HEK293 (cell line): ENCODE results near the gene DNAJA3.

Experiments
- CTCF ChIA-PET: fragments of 350-600 bp; formaldehyde crosslinking; extraction: SDS; loops from one replicate; lab custom pipeline; 2021; ENCODE audit warnings: antibody characterized with exemption; lab: Yijun Ruan, JAX
- POLR2A ChIA-PET: fragments of 300-600 bp; formaldehyde crosslinking; extraction: SDS; loops from one replicate; lab custom pipeline; 2020; ENCODE audit warnings: antibody characterized with exemption, inconsistent platforms; lab: Yijun Ruan, JAX
- H3K27ac ChIP-seq: fragments of 200-500 bp; sonication (Bioruptor generic); 2 replicates; pipeline ENCODE4 v1.5.1; 2014; ENCODE audit warnings: low read depth, low read length, control low read depth, inconsistent platforms; ENCODE audit errors: extremely low read depth
- H3K36me3 ChIP-seq, 2 experiments: fragments of 200-500 bp in 1 of 2; sonication (Bioruptor generic) in 1 of 2; 1 replicate in 1 of 2; 2 replicates in 1 of 2; pipeline ENCODE4 v1.5.1; 2014 to 2017; ENCODE audit warnings: inconsistent platforms in 2 of 2, low read length in 2 of 2; ENCODE audit not compliant: control insufficient read depth in 2 of 2, insufficient read depth in 1 of 2
- H3K4me1 ChIP-seq: fragments of 200-500 bp; sonication (Bioruptor generic); 2 replicates; pipeline ENCODE4 v1.5.1; 2014; ENCODE audit warnings: mild to moderate bottlenecking, low read length, inconsistent platforms; ENCODE audit not compliant: control insufficient read depth, insufficient read depth
- H3K4me3 ChIP-seq: 2 replicates; pipeline ENCODE4 v1.5.1; 2011; ENCODE audit warnings: low read depth, mild to moderate bottlenecking, control low read depth, low read length, moderate library complexity
- H3K9me3 ChIP-seq: fragments of 200-500 bp; sonication (Bioruptor generic); 2 replicates; pipeline ENCODE4 v1.5.1; 2014; ENCODE audit warnings: low read depth, low read length, inconsistent platforms; ENCODE audit not compliant: control insufficient read depth, insufficient read depth
- PRDM10 ChIP-seq: fragments of 450-650 bp; formaldehyde crosslinking; IDR thresholded peaks from 2 replicates; pipeline ENCODE4 v1.5.1; 2016; ENCODE audit warnings: missing biosample characterization, missing genetic modification characterization
- PRDM6 ChIP-seq: fragments of 450-650 bp; formaldehyde crosslinking; IDR thresholded peaks from 2 replicates; pipeline ENCODE4 v1.5.1; 2017; ENCODE audit warnings: missing biosample characterization, missing genetic modification characterization
- SP3 ChIP-seq: fragments of 450-650 bp; formaldehyde crosslinking; IDR thresholded peaks from 2 replicates; pipeline ENCODE4 v1.5.1; 2016; ENCODE audit warnings: missing biosample characterization, missing genetic modification characterization
- YY1 ChIP-seq: fragments of 450-650 bp; formaldehyde crosslinking; IDR thresholded peaks from 2 replicates; pipeline ENCODE4 v1.5.1; 2018; ENCODE audit warnings: missing biosample characterization, missing genetic modification characterization
- ZBTB6 ChIP-seq: fragments of 450-650 bp; formaldehyde crosslinking; IDR thresholded peaks from 2 replicates; pipeline ENCODE4 v1.5.1; 2017; ENCODE audit warnings: missing biosample characterization, missing genetic modification characterization
- ZNF184 ChIP-seq: fragments of 450-650 bp; IDR thresholded peaks from 2 replicates; pipeline ENCODE4 v1.5.1; 2018; ENCODE audit warnings: missing biosample characterization, mild to moderate bottlenecking, missing genetic modification characterization
- ZNF266 ChIP-seq: fragments of 450-650 bp; formaldehyde crosslinking; IDR thresholded peaks from 2 replicates; pipeline ENCODE4 v1.5.1; 2016; ENCODE audit warnings: missing biosample characterization, missing genetic modification characterization, low read depth
- ZNF394 ChIP-seq: fragments of 450-650 bp; formaldehyde crosslinking; IDR thresholded peaks from 2 replicates; pipeline ENCODE4 v1.5.1; 2016; ENCODE audit warnings: missing biosample characterization, missing genetic modification characterization, mild to moderate bottlenecking, moderate library complexity, borderline replicate concordance
- ZNF398 ChIP-seq: fragments of 450-650 bp; formaldehyde crosslinking; IDR thresholded peaks from 2 replicates; pipeline ENCODE4 v1.5.1; 2017; ENCODE audit warnings: missing biosample characterization, missing genetic modification characterization
- ZNF416 ChIP-seq: fragments of 450-650 bp; formaldehyde crosslinking; IDR thresholded peaks from 2 replicates; pipeline ENCODE4 v1.5.1; 2016; ENCODE audit warnings: missing biosample characterization, missing genetic modification characterization
- ZNF514 ChIP-seq: fragments of 450-650 bp; formaldehyde crosslinking; IDR thresholded peaks from 2 replicates; pipeline ENCODE4 v1.5.1; 2016; ENCODE audit warnings: missing biosample characterization, missing genetic modification characterization
- ZNF580 ChIP-seq: fragments of 450-650 bp; formaldehyde crosslinking; IDR thresholded peaks from 2 replicates; pipeline ENCODE4 v1.5.1; 2016; ENCODE audit warnings: missing biosample characterization, missing genetic modification characterization
- ZNF596 ChIP-seq: fragments of 450-650 bp; IDR thresholded peaks from 2 replicates; pipeline ENCODE4 v1.5.0; 2018; ENCODE audit warnings: missing biosample characterization, mild to moderate bottlenecking, missing genetic modification characterization, moderate library complexity
- ZNF600 ChIP-seq: fragments of 450-650 bp; formaldehyde crosslinking; IDR thresholded peaks from 2 replicates; pipeline ENCODE4 v1.5.1; 2016; ENCODE audit warnings: missing biosample characterization, missing genetic modification characterization
- ZNF629 ChIP-seq: fragments of 450-650 bp; formaldehyde crosslinking; IDR thresholded peaks from 2 replicates; pipeline ENCODE4 v1.5.1; 2017; ENCODE audit warnings: missing biosample characterization, missing genetic modification characterization
- ZSCAN16 ChIP-seq: fragments of 450-650 bp; formaldehyde crosslinking; IDR thresholded peaks from 2 replicates; pipeline ENCODE4 v1.5.1; 2016; ENCODE audit warnings: missing biosample characterization, missing genetic modification characterization
- ZSCAN18 ChIP-seq: fragments of 450-650 bp; formaldehyde crosslinking; IDR thresholded peaks from 2 replicates; pipeline ENCODE4 v1.5.1; 2016; ENCODE audit warnings: missing biosample characterization, missing genetic modification characterization

DNAJA3 gene

GRCh38 chr16:4408323-4408690, 17.4 kb upstream of the DNAJA3 start:
- CTCF ChIA-PET = interaction anchor here (0.6 to 1.3 kb wide), 2 partner anchors 49 to 69 kb away, joined by 3 to 4 read pairs; no protein-coding TSS in a partner anchor
- Histone ChIP-seq H3K27ac (no peak overlapping the region), H3K4me1 (no peaks in the 10 kb centered on the region; the same call in 1 of the 2 replicates), H3K4me3 (no peak overlapping the region), H3K9me3 (no peaks in the 10 kb centered on the region), H3K36me3 (peaks cover 5 to 80% of the 10 kb centered on the region in 2 experiments; a peak in 2 of 3 replicates)
- no peak for TF ChIP-seq ZNF600 (tag by site-specific recombination)
- no peak for TF ChIP-seq ZBTB6 (tag by site-specific recombination)
- no peak for TF ChIP-seq ZNF416 (tag by site-specific recombination)
- TF ChIP-seq ZNF184 (tag by site-specific recombination) = no peak
- no peak for TF ChIP-seq YY1
- TF ChIP-seq SP3 (tag by site-specific recombination) = no peak
- no peak for TF ChIP-seq ZSCAN16 (tag by site-specific recombination)
- TF ChIP-seq ZNF514 = no peak
- no peak for TF ChIP-seq ZNF580 (tag by site-specific recombination)
- no peak for TF ChIP-seq ZNF629 (tag by site-specific recombination)
- TF ChIP-seq ZSCAN18 (tag by site-specific recombination) = no peak
- TF ChIP-seq ZNF394 (tag by site-specific recombination) = no peak
- no peak for TF ChIP-seq ZNF266 (tag by site-specific recombination)
- TF ChIP-seq ZNF596 (tag by site-specific recombination) = no peak
- TF ChIP-seq PRDM10 (tag by site-specific recombination) = no peak
- no peak for TF ChIP-seq ZNF398
- TF ChIP-seq PRDM6 (tag by site-specific recombination) = no peak
- POLR2A ChIA-PET = no interaction called here
